ENCODE measurements around the gene PALLD. TPM values are rescaled to one million over a fixed set of nuclear protein-coding genes. Genes with fewer than 3 reads are reported as not detected.

PALLD gene
- total RNA-seq, 3 donors from 2014 or later = 112 to 663 (median 150) TPM

GRCh38 chr4:168654104-168654847 lies 157.4 kb downstream of the PALLD start:
- H3K4me3 ChIP-seq = no peak overlapping the region
- H3K4me1 ChIP-seq (ENCODE audit: low read depth) = no peaks in the 10 kb centered on the region
- intact Hi-C loops (cut with DNase I, micrococcal nuclease) = no loop called here
- H3K36me3 ChIP-seq (ENCODE audit: low read depth) = no peaks in the 10 kb centered on the region
- ATAC-seq (peak; percentile 98), DNase-seq (peak; percentile 84 to 86 (median 85))
- TF ChIP-seq CTCF (IDR thresholded peaks at IDR 0.05) = no peak
- no peaks in the 10 kb centered on the region for H3K9me3 ChIP-seq

- no peaks in the 10 kb centered on the region for H3K36me3 ChIP-seq (ENCODE audit: low read depth)
- no peaks in the 10 kb centered on the region for H3K9me3 ChIP-seq
- H3K4me1 ChIP-seq (ENCODE audit: low read depth) = no peaks in the 10 kb centered on the region
- intact Hi-C loops (cut with DNase I, micrococcal nuclease) = no loop called here
- DNase-seq (no peak), ATAC-seq (peak; percentile 51)
- no peak for TF ChIP-seq CTCF (IDR thresholded peaks at IDR 0.05)
- no peak overlapping the region for H3K4me3 ChIP-seq
Measured at GRCh38 chr4:168654848-168655174, 158.0 kb downstream of the PALLD start.

- Histone ChIP-seq H3K36me3 (ENCODE audit: low read depth) (no peaks in the 10 kb centered on the region), H3K4me1 (ENCODE audit: low read depth) (no peaks in the 10 kb centered on the region), H3K9me3 (no peaks in the 10 kb centered on the region), H3K4me3 (no peak overlapping the region)
- peak; percentile 73 for ATAC-seq
- no peak for DNase-seq
- intact Hi-C loops (cut with DNase I, micrococcal nuclease) = no loop called here
- no peak for TF ChIP-seq CTCF (IDR thresholded peaks at IDR 0.05)
Measured at GRCh38 chr4:168655182-168655581, 158.3 kb downstream of the PALLD start.

- Histone ChIP-seq H3K4me3 (no peak overlapping the region), H3K4me1 (ENCODE audit: low read depth) (no peaks in the 10 kb centered on the region), H3K9me3 (no peaks in the 10 kb centered on the region), H3K36me3 (ENCODE audit: low read depth) (no peaks in the 10 kb centered on the region)
- intact Hi-C loops (cut with DNase I, micrococcal nuclease) = no loop called here
- ATAC-seq = no peak
- no peak for DNase-seq
- TF ChIP-seq CTCF (IDR thresholded peaks at IDR 0.05) = no peak
Measured at GRCh38 chr4:168656055-168656660, 159.3 kb downstream of the PALLD start.

GRCh38 chr4:168656946-168657473 lies 160.2 kb downstream of the PALLD start:
- ATAC-seq (no peak), DNase-seq (no peak)
- Histone ChIP-seq H3K36me3 (ENCODE audit: low read depth) (no peaks in the 10 kb centered on the region), H3K4me1 (ENCODE audit: low read depth) (peaks cover 7% of the 10 kb centered on the region), H3K9me3 (no peaks in the 10 kb centered on the region), H3K4me3 (no peak overlapping the region)
- no peak for TF ChIP-seq CTCF (IDR thresholded peaks at IDR 0.05)
- intact Hi-C loops (cut with DNase I, micrococcal nuclease) = no loop called here

Measured in mucosa of descending colon (tissue), 3 donors.